ENCODE measurements around the gene TRAF1. TPM values are rescaled to one million over a fixed set of nuclear protein-coding genes. Genes with fewer than 3 reads are reported as not detected.
A peak's percentile ranks its signal among the peaks of the same experiment; 100 is the strongest.

Gene TRAF1
- total RNA-seq, 4 donors from 2014 or later: 2.5 to 5.7 (median 2.8) TPM

- intact Hi-C loops (cut with DNase I): no loop called here
- TF ChIP-seq CTCF (IDR thresholded peaks at IDR 0.05) (no peak), POLR2A (IDR thresholded peaks at IDR 0.05) (no peak)
- no peak for DNase-seq
- Histone ChIP-seq H3K4me3 (no peak overlapping the region), H3K27ac (peak overlapping the region; percentile 46 to 90 (median 82)), H3K9me3 (no peaks in the 10 kb centered on the region), H3K27me3 (no peaks in the 10 kb centered on the region), H3K36me3 (no peaks in the 10 kb centered on the region), H3K4me1 (peaks cover 5 to 62% (median 20%) of the 10 kb centered on the region in 3 donors)
- 75 to 76% methylated on average over 7 to 9 of the region's 10 CpGs for WGBS, 2 donors
These were observed 35.2 kb downstream of the TRAF1 start for GRCh38 chr9:120891245-120891883.

- 65 to 73% methylated on average over 11 to 13 of the region's 14 CpGs for whole genome bisulfite sequencing, 2 donors
- H3K9me3 ChIP-seq: no peaks in the 10 kb centered on the region
- H3K36me3 ChIP-seq: no peaks in the 10 kb centered on the region
- intact Hi-C loops (cut with DNase I): no loop called here
- H3K4me3 ChIP-seq: no peak overlapping the region
- TF ChIP-seq POLR2A (IDR thresholded peaks at IDR 0.05): no peak
- no peak for TF ChIP-seq CTCF (IDR thresholded peaks at IDR 0.05)
- H3K27ac ChIP-seq: peak overlapping the region; percentile 46 to 90 (median 82)
- peaks cover 5 to 62% (median 21%) of the 10 kb centered on the region in 3 donors for H3K4me1 ChIP-seq
- H3K27me3 ChIP-seq: no peaks in the 10 kb centered on the region
- no peak for DNase-seq
These were observed 36.0 kb downstream of the TRAF1 start for GRCh38 chr9:120890320-120891244.

- TF ChIP-seq POLR2A (IDR thresholded peaks at IDR 0.05) (no peak), CTCF (IDR thresholded peaks at IDR 0.05) (no peak)
- no peak for DNase-seq
- intact Hi-C loops (cut with DNase I): no loop called here
- WGBS, 2 donors: 100% methylated on average over 1 of the region's 1 CpG
- no peaks in the 10 kb centered on the region for H3K9me3 ChIP-seq
- no peaks in the 10 kb centered on the region for H3K27me3 ChIP-seq
- H3K36me3 ChIP-seq: no peaks in the 10 kb centered on the region
- peak overlapping the region; percentile 35 to 90 (median 82) for H3K27ac ChIP-seq
- peaks cover 5 to 57% (median 19%) of the 10 kb centered on the region in 3 donors for H3K4me1 ChIP-seq
- no peak overlapping the region for H3K4me3 ChIP-seq
These were observed 36.9 kb downstream of the TRAF1 start for GRCh38 chr9:120889606-120890271.

GRCh38 chr9:120888626-120889025 lies 38.0 kb downstream of the TRAF1 start:
- H3K4me1 ChIP-seq: peaks cover 5 to 46% (median 13%) of the 10 kb centered on the region in 3 donors

More at GRCh38 chr9:120888626-120889025, 38.0 kb downstream of the TRAF1 start:
- no peaks in the 10 kb centered on the region for H3K36me3 ChIP-seq
- intact Hi-C loops (cut with DNase I): no loop called here
- no peak overlapping the region for H3K4me3 ChIP-seq
- H3K9me3 ChIP-seq: no peaks in the 10 kb centered on the region
- no peaks in the 10 kb centered on the region for H3K27me3 ChIP-seq
- TF ChIP-seq CTCF (IDR thresholded peaks at IDR 0.05): no peak
- TF ChIP-seq POLR2A (IDR thresholded peaks at IDR 0.05): no peak
- DNase-seq: no peak
- peak overlapping the region in 3 of 4 donors; percentile 34 to 87 (median 60) for H3K27ac ChIP-seq

Measured in esophagus squamous epithelium (tissue), 5 donors.